NCI-H2081 (cell line): Measurements from ENCODE around the gene TRIM8.

Experiments
- DNase-seq, 2 experiments: peaks; one replicate each; lab custom pipeline; 2025; lab: John Stamatoyannopoulos, UW

The TRIM8 gene, protein sequence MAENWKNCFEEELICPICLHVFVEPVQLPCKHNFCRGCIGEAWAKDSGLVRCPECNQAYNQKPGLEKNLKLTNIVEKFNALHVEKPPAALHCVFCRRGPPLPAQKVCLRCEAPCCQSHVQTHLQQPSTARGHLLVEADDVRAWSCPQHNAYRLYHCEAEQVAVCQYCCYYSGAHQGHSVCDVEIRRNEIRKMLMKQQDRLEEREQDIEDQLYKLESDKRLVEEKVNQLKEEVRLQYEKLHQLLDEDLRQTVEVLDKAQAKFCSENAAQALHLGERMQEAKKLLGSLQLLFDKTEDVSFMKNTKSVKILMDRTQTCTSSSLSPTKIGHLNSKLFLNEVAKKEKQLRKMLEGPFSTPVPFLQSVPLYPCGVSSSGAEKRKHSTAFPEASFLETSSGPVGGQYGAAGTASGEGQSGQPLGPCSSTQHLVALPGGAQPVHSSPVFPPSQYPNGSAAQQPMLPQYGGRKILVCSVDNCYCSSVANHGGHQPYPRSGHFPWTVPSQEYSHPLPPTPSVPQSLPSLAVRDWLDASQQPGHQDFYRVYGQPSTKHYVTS

DNA sequence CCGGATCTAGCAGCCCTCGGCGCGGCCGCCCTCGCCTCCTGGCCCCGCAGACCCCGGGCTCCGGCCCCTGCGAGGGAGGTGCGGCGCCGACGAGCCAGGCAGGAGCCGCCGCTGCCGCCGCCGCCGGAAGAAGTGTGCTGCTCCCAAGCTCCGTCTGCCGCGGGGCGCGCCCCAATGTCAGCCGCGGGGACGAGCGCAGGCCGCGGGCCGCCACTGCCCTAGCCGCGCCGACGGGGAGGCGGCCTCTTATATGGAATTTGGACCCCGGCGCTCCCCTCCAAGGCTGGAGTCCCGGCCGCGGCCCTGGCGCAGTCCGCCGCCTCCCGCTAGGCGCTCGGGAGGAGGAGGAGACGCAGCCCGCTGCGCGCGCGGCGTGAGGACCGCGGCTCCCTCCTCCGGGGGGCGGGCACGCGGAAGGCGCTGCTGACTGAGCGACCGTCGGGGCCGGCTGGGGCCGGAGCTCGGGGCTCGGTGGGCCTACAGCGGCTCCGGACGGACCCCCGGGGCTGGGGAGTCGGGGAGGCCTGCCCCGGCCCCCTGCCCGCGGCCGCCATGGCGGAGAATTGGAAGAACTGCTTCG, at the start of gene TRIM8:
TSS of gene TRIM8 (plus strand) at position 414 of the 580 bp plus-strand sequence. CDS start at position 553, 139 bp downstream.
- peak; percentile 38 to 49 for DNase-seq

DNA sequence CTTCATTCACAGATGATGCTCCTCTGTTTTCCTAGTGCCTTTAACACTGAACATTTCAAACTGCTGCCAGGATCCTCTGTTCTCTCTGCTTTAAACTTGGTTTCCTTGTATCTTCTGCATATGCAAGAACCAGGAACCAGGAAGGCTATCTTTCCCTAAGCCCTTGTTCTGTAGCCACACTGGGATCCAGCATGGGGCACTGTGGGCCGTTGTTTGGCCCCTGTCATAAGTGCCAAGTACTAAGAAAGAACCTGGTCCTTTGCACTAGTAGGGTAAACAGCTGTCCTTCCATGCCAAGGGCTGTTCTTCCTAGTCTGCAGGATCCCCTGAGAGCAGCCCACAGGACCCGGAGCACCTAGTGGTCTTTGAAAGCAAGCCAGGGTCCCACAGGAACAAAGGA, 49.0 kb upstream of the TRIM8 start:
- no peak for DNase-seq

DNA sequence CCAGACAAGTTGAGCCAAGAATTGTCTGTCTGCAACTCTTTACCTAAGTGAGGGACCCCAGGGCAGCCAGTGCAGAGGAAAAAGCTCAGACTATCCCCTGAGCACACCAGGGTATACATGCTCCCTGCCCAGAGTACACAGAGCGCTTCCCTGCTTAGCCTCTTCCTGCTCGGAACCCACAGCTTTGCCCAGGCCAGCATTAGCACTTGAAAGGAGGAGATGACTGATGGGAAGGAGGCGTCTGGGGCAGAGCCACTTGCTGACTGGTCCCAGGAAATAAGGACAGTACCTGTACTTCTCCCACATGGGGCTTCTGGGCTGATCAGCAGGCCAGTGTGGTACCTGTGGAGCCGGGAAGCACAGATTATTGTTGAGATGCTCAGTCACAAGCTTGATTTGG, 48.4 kb upstream of the TRIM8 start:
- DNase-seq: no peak

DNA sequence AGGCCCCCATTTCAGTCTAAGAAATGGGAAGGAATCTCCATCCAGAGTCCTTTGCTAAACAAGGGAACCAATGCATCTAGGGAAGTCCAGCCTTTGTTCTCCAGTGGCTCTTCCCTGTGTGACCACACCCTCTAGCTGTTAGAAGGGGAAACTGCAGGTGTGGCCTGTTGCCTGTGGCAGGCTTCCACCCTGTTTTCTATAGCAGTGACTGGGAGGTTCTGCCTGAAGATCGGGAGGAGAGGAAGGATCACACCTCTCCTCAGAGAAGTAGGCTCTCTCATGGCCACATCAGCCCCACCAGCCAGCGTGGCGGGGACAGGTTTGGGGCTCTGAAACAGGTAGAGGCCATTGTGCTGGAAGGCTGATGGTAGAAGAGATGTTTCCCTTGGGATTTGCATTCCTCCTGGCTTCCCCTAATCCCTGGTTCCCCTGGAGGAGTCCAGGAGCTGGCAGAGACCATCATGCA, 47.7 kb upstream of the TRIM8 start:
- peak; percentile 54 to 64 for DNase-seq

DNA sequence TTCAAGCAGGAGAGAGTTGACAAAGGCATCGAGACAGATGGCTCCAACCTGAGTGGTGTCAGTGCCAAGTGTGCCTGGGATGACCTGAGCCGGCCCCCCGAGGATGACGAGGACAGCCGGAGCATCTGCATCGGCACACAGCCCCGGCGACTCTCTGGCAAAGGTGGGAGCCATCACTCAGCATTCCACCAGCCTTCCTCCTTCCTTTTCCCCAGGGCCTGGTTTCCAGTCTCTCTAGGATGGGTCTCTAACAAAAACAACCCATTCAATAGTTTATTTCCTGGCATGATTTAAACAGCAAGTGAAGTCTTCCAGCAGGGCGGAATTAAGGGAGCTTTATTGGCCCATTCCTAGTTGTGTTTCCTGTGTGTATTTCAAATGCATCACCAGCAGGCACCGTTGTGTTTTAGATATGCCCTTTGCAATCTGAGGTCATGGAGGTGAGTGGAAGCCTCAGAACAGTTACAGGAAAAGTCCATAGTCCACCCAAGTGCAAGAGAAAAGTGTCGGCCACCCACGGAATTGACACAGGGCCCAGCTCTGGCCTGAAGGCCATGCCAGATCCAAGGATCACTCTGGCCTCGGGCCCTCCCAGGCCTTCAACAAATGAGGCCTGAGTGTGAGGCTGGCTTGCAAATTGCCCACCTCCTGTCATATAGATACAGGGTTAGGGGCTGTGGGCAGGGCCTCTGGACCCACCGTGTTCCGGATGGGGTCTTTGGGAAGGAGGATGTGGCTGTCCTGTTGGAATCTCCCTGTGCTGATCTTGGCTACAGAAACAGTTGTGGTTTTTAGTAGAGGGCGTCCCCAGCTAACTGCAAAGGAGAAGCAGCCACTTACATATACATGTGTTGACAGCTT, 46.9 kb upstream of the TRIM8 start:
- DNase-seq: no peak

DNA sequence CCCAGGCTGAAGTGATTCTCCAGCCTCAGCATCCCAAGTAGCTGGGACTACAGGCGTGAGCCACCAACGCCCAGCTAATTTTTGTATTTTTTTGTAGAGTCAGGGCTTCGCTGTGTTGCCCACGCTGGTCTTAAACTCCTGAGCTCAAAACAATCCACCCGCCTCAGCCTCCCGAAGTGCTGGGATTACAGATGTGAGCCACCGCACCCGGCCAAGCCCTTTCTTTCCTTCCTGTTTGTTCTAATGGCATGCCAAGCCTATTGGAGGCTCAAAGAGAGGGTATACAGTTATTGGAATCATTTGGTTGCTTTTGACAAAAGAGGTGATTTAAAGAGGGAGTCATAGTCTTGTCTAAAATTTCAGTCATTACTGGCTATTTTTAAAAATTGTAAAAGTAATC, 46.0 kb upstream of the TRIM8 start:
- no peak for DNase-seq

DNA sequence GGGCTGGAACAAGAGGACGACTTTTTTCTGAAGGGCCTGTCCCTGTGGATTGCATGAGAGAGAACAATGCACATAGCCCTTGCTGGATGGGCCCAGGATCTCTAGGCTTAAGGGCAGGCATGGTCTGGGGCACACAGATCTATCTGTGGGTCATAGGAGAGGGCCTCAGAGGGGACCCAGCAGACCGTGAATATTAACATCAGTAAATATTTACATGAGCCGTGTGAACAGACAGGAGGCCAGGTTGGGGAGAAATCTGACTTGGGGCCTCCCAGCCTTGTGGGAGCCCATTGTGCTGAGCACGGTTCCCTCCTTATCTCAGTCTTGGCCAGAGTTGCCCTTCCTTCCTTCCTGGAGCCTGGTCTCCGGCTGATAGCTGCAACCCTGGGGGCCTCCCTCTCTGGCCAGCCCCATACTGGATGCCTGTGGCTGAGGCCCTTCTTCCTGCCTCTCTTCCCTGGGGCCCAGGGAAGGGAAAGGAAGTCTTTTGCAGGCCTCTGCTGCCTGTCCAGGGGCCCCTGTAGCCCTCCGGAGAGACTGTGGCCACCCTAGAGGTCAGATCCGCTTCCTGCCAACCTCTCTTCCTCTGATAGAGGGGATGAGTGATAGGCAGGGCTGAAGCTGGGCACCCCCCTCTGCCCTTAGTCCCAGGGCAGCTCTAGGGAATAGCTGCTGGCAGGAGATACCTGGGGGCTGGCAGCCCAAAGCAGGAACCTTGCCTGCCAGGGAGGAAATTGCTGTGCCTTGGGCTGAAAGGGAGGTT, 44.5 kb upstream of the TRIM8 start:
- no peak for DNase-seq

DNA sequence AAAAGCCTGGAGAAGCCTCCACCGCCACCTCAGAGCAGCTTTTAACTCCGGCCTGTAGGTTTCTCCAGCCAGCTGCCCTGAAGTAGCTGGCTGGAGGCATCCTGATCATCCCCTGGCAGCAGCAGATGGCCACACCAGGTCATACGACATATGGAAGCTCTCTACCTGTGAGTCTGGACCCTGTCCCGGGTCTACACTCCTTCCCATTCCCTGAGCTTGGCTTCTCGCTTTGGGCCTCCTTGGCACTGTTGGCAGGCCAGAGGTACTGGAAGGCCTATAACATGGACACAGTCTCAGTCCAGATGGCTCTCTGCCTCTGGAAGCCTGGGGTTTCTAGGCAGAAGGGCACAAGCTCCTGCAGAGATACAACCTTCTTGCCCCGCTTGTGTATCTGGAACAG, 43.5 kb upstream of the TRIM8 start:
- DNase-seq: no peak

DNA sequence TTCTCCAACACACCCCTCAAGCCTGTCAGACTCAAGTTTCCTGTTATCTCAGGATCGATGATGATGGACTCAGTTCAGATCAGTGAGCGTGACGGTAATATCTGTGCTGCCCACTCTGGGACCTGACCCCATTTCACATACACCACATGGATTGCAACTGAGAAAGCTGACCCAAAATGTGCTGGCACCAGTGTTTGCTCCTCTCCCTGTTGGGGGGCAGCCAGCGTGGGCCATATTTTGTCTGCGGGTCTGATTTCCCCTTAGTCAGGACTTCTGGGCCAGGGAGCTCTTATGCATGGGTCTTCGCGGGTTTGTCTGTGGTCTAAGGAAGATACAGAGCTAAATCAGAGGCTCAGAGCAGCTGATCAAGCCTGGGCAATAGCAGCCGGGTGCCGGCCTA, 42.6 kb upstream of the TRIM8 start:
- no peak for DNase-seq

DNA sequence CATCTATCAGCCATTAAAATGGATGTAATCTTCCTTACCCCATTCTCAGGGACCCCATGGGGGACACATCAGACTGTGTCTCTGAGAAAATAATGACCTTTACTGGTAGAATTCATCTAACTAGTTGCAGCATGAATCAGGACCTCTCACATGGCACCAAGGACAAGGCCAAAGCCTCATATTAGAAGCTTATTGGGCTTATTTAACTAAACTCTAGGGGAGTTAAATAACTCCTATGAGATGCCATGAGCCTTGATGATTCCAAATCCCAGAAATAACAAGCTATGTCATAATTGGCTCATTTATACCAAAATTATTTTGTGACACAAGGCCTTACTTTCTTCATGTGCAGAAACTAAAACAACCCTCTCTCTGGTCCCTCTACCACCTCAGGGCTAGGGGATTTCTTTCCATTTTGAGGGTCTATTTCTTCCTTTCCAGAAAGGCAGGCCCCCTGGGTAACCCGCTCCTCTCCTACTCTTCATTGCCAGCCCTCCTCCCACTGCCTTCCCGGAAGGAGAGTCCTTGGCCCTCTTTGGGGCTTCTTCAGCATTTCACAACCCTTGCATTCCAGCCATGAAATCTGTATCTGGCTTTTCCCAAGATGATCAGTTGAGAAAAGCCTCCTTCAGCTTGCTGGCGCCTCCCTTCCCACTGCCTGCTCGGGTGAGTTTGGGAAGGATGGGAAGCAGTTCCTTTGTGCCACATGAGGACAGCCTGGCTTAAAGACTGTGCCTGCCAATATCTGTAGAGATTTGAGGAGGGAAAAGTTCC, 41.8 kb upstream of the TRIM8 start:
- DNase-seq: no peak

DNA sequence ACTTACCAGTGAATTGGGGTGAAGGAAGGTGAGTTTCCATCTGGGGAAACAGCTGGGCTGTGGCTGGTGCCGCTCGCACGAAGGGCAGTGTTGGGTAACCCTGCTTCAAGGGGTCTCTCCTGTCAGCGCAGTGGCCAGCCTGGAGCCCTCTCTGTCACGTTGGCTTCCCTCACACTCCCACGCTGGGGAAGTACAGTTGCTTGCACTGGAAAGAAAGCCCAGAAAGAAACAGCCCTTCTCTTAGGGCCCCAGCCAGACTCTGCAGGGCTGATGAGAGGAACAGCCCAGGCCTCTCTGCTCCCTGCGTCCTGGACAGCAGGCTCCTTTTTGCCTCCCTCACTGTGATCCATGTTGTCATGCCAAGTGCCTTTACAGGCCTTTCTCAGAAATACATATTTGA, 40.3 kb upstream of the TRIM8 start:
- no peak for DNase-seq

DNA sequence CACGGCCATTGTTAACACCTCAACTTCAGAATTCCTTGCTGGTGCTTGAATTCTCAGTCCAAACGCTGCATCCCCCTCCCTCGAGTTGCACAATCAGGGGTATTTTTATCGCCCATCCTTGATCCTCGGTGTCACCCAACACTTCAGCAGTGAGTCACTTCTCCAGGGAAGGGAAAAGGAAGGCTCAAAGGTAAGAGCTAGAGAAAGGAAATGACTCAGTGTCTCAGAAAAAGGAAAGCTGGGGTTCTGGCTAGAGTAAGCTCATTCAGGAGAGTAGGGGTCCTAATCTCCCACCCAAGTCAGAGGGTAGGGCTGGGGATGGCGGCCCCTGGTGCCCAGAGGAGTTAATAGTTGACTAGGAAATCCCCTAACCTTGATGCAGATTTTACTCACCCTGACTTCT, 39.8 kb upstream of the TRIM8 start:
- no peak for DNase-seq

DNA sequence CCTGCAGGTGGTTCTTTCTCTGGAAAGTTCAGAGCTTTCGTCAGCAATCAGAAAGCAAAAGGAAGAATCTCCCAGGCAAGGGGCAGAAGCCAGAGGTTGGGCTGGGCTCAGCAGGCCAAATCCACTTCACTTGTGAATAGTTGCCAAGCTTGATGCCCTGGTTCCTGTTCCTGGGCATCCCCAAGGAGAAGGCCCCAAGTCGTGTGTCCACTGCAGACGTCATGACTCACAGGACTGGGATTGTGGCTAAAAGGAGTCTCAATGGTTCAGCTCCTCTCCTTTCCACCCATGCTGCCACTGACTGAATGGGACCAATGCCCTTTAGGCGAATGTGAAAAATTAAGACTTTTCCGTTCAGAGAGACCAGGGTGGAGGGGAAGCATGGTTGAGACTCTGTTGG, 38.6 kb upstream of the TRIM8 start:
- no peak for DNase-seq

DNA sequence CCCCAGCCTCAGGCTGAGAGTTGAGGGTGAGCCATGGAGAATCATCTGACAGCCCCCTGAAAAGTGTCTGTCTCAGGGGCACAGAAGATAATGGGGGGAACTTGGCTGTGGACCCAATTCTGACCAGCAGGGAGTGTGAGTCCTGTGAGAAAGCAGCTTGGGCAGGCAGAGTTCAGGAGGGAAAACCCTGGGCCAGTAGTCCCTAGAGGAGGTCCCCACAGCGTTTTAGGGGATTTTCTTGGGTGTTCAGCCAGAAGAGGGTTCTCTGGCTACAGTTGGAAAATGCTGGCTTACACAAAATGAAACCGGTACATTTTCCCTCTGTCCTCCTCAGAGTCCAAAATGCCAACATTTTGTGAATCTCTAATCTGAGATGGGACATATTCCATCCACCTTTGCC, 35.8 kb upstream of the TRIM8 start:
- DNase-seq: no peak

DNA sequence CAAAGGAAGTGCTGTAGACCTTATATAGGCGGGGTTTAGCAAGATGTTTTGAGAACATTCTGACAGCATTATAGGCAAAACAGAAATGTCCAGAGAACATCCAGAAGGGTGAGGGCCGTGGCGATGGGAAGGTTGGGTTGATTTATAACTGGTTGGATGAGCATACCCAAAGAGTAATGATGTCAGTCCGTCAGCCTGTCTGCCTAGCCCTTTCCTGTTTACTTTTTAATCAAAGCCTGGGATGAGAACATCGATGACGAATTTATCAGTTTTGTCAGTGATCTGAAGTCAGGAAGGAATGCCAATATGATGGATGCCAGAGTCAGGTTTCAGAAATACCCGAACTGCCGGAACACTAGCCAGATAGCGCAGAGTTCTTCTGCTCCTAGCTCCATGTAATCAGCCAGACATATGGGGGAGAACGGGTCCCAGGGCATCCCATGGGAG, 33.8 kb upstream of the TRIM8 start:
- DNase-seq: no peak

DNA sequence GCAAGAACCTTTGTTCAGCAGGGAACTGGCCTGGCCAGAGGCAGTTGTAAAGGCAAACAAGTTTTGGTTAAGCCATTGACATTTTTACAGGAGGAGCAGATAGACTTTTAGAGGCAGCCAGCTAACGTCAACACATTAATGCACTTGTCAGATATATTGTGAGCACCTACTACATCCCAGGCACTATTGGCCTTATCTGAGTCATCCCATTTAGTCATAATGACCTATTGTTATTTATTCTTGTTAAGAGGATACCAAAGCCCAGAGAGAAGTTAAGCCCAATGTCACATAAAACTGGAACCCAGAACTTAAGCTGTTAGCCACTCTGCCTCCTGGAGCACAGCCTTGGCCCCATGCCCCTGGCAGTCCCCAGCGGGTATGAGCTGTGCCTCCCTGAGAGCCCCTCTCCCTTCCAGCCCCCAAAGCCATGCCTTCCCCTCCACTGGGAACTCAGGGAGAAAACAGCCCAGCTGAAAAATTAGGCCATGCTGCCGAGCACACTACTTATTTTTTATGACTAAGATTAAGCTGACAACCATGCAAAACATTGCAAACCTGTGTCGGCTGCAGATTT, 32.7 kb upstream of the TRIM8 start:
- no peak for DNase-seq

DNA sequence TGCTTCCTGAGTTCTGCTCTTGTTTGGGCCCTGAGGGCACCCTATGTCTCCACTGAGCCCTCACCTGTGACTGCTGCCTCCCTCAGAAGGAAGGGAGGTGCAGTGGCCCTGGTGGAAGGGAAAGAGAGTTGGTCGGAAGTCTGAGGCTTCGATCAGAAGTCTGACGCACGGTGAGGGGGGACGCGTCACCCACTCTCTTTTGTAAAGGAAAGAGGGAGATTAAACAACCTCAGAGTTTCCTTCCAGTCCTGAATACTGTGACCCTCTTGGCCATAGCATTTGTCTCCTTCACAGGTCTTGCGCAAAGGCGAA, 31.4 kb upstream of the TRIM8 start:
- no peak for DNase-seq

DNA sequence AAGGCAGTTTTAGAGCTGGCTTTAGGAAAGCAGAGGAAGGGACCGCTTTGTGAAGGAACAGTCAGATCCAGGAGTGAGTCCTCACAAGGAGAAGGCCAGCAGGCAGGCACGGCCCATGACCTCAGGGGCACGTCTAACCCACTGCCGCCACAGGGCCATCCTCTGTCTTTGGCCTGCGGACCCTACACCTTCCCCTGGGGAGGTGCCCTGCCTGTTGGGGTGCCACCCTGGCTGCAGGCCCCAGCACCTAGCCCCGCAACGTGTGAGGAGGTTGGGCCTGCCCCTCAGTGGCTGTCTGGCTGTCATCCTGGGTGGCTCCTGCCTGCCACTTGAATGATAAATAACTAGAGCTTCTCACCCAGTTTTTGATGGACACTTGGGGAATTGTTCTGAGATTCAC, 31.0 kb upstream of the TRIM8 start:
- DNase-seq: no peak

DNA sequence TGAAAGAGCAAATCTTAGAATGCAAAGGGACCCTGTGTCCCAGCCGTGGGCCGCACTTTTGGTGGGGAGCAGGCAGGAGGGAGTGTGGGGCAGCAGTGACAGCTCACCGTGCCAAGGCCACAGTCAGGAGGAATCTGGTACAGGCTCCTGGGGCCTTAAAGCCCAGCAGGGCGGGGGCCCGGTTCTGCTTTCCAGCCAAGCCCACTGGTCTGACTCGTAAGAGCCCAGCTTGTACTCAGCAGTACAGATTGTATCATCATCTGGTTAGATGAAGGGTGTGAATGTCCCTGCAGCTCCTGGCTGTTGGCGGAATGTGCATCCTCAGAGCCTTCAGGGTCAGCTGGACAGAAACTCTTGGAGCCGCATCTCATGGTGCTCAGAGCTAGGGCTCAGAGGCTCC, 30.5 kb upstream of the TRIM8 start:
- DNase-seq: no peak

DNA sequence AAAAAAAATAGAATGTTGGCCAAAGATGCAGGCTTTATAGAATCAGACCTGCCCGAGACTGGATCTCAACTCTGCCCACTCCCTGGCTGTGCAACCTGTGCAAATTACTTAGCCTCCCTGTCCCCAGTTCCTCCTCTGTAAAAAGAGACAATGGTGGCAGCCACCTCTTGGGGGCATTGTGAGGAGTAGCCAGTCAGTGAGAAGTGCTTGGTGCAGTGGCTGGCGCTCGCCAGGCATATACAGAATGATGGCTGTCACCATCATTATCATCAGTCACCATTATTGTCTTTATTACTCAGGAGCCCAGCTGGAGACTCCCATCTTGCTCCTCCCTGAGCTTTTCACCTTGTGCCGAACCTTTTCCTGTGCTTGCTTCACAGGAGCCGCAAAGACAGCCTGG, 29.4 kb upstream of the TRIM8 start:
- no peak for DNase-seq

DNA sequence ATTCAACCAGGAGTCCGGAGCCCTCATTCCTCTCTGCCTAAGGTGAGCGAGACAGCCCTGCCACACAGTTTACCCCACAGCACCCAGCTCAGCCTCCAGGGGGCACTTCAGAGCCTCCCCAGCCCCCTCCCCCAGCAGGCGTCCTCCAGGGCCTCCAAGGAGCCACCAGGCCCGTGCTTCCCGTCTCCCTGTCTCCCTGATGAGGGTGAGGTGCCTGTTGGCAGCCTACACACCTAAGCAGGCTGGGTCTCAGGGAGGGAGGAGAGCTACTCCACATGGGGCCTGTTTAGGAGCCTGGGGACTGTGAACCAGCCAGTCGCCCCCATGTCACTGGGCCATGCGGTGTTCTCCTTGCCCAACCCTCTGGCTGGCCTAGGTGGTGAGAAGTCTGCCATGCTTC, 28.9 kb upstream of the TRIM8 start:
- no peak for DNase-seq
